B cell (primary cell): ENCODE results near the gene P2RX3. TPM values are rescaled to one million over a fixed set of nuclear protein-coding genes. Genes with fewer than 3 reads are reported as not detected.

Source experiments
- ATAC-seq: fragments of 200-7000 bp; cut with Tn5 transposase; one replicate; pipeline ENCODE4 v1.10.0; 2021; ENCODE audit warnings: low read depth, mild to moderate bottlenecking, moderate number of reproducible peaks, moderate library complexity
- CTCF ChIA-PET: fragments of 350-600 bp; sonication (Branson Sonifier 250); formaldehyde crosslinking; loops from one replicate; lab custom pipeline; 2021; ENCODE audit warnings: antibody characterized with exemption, inconsistent platforms; lab: Charles Lee
- POLR2A ChIA-PET: fragments of 350-600 bp; sonication (Branson Sonifier 250); formaldehyde crosslinking; loops from one replicate; lab custom pipeline; 2021; ENCODE audit warnings: antibody characterized with exemption; lab: Charles Lee
- DNase-seq: peaks from one replicate; pipeline ENCODE4 v3.0.0; 2013
- H2AFZ ChIP-seq: 2 replicates; pipeline ENCODE4 v1.6.1; 2012; ENCODE audit warnings: mild to moderate bottlenecking, low read depth, low read length; ENCODE audit not compliant: insufficient read depth, poor library complexity, severe bottlenecking
- H3K27ac ChIP-seq, 2 donors: 1 replicate in 1 of 2; 2 replicates in 1 of 2; pipeline ENCODE4 v1.5.1; 2012 to 2013; ENCODE audit warnings: low read length in 2 of 2, mild to moderate bottlenecking in 2 of 2, moderate library complexity in 1 of 2
- H3K27me3 ChIP-seq, 4 experiments: fragments of 200-600 bp in 1 of 4; sonication (generic) in 1 of 4; replicated peaks in 1 of 4; 1 replicate in 2 of 4; 2 replicates in 2 of 4; pipeline versions ENCODE4 v1.6.1 to v1.7.0; 2013 to 2016; ENCODE audit warnings: low read length in 3 of 4, mild to moderate bottlenecking in 2 of 4, mixed read lengths in 1 of 4, moderate library complexity in 1 of 4; ENCODE audit not compliant: insufficient read depth in 4 of 4, control insufficient read depth in 3 of 4; ENCODE audit errors: control extremely low read depth in 1 of 4
- H3K36me3 ChIP-seq, 2 experiments: replicated peaks in 1 of 2; 1 replicate in 1 of 2; 2 replicates in 1 of 2; pipeline versions ENCODE4 v1.6.1 to v1.7.1; 2013; ENCODE audit warnings: low read length in 1 of 2; ENCODE audit not compliant: insufficient read depth in 2 of 2, control insufficient read depth in 1 of 2; ENCODE audit errors: control extremely low read depth in 1 of 2, extremely low read depth in 1 of 2
- H3K4me1 ChIP-seq, 2 donors: fragments of 200-600 bp in 1 of 2; sonication (generic) in 1 of 2; 1 replicate in 1 of 2; 2 replicates in 1 of 2; pipeline versions ENCODE4 v1.5.1 to v1.6.1; 2013 to 2017; ENCODE audit warnings: low read length in 2 of 2; ENCODE audit not compliant: control insufficient read depth in 2 of 2, insufficient read depth in 2 of 2
- H3K4me2 ChIP-seq: replicated peaks from 2 replicates; pipeline ENCODE3; 2012; ENCODE audit warnings: mild to moderate bottlenecking, low read depth, low read length; ENCODE audit not compliant: poor library complexity, severe bottlenecking
- H3K4me3 ChIP-seq, 5 experiments: fragments of 200-600 bp in 1 of 5; sonication (generic) in 1 of 5; 1 replicate in 3 of 5; 2 replicates in 2 of 5; pipeline versions ENCODE4 v1.5.1 to v1.7.0; 2011 to 2016; ENCODE audit warnings: low read length in 4 of 5, mild to moderate bottlenecking in 4 of 5, low read depth in 2 of 5, control low read depth in 1 of 5, moderate library complexity in 1 of 5; ENCODE audit not compliant: insufficient read depth in 1 of 5; ENCODE audit errors: control extremely low read depth in 1 of 5, extremely low read depth in 1 of 5
- H3K79me2 ChIP-seq: fragments of 200-600 bp; sonication (generic); one replicate; pipeline ENCODE4 v1.6.0; 2016; ENCODE audit warnings: low read length; ENCODE audit not compliant: control insufficient read depth, insufficient read depth
- H3K9ac ChIP-seq: fragments of 200-600 bp; sonication (generic); 2 replicates; pipeline ENCODE4 v1.6.1; 2017; ENCODE audit warnings: mild to moderate bottlenecking, low read length, moderate library complexity
- H3K9me3 ChIP-seq, 3 donors: one replicate each; pipeline versions ENCODE4 v1.6.1 to v1.7.1; 2013; ENCODE audit warnings: low read length in 2 of 3; ENCODE audit not compliant: control insufficient read depth in 2 of 3, insufficient read depth in 1 of 3; ENCODE audit errors: control extremely low read depth in 1 of 3
- H4K20me1 ChIP-seq: 2 replicates; pipeline ENCODE4 v1.6.0; 2012; ENCODE audit warnings: mild to moderate bottlenecking, low read length; ENCODE audit not compliant: insufficient read depth, control insufficient read depth, poor library complexity, severe bottlenecking
- H3K27ac Mint-ChIP-seq: one replicate; pipeline ENCODE4 v1.8.0; 2021; ENCODE audit warnings: mixed read lengths
- H3K27me3 Mint-ChIP-seq: one replicate; pipeline ENCODE4 v1.8.0; 2021; ENCODE audit warnings: mixed read lengths
- H3K4me1 Mint-ChIP-seq: one replicate; pipeline ENCODE4 v1.8.0; 2021; ENCODE audit warnings: mixed read lengths
- H3K4me3 Mint-ChIP-seq: one replicate; pipeline ENCODE4 v1.8.0; 2021; ENCODE audit warnings: mixed read lengths
- H3K9me3 Mint-ChIP-seq: one replicate; pipeline ENCODE4 v1.8.0; 2022; ENCODE audit warnings: mixed read lengths; ENCODE audit not compliant: insufficient read depth
- CTCF ChIP-seq: fragments of 200-600 bp; IDR thresholded peaks from one replicate; pipeline ENCODE4 v1.8.0; 2022; ENCODE audit warnings: antibody characterized with exemption, mild to moderate bottlenecking
- EZH2 ChIP-seq: IDR thresholded peaks from 2 replicates; pipeline ENCODE4 v1.6.1; 2012; ENCODE audit warnings: borderline replicate concordance, low read depth, mild to moderate bottlenecking, moderate library complexity, low read length; ENCODE audit not compliant: insufficient read depth, poor library complexity, severe bottlenecking
- WGBS: methylation state at CpG from one replicate; pipeline ENCODE4 v1.1.5; 2013; ENCODE audit warnings: missing lambda C conversion rate; ENCODE audit not compliant: insufficient coverage; 5-methylcytosine and 5-hydroxymethylcytosine counted together
- intact Hi-C: fragments of 100-400 bp; cut with micrococcal nuclease; formaldehyde crosslinking; loops from one replicate; pipeline ENCODE4 v1.10.0; 2022
- polyA plus RNA-seq: library from polyadenylated mRNA; depleted of rRNA; stranded (reverse); fragments of >200 nt; gene quantifications from 2 replicates; pipeline ENCODE4 v1.2.3, GENCODE V29; 2012
- total RNA-seq, 2 donors: library from RNA; stranded (reverse); fragments of 120-200 nt in 1 of 2; gene quantifications; 1 replicate in 1 of 2; 2 replicates in 1 of 2; pipeline versions ENCODE4 v1.2.3 to v1.2.4, GENCODE V29; 2013 to 2022

P2RX3 gene
- total and polyA plus RNA-seq, 2 donors (not counting 1 experiment from before 2014, with no cell fraction given) = not detected

GRCh38 chr11:57397394-57397990, 59.3 kb downstream of the P2RX3 start:
- H3K27me3 ChIP-seq = no peaks in the 10 kb centered on the region
- intact Hi-C loops = no loop called here
- ChIA-PET CTCF (interaction anchor here (1.4 kb wide), 1 partner anchor 52 kb away, joined by 3 read pairs; no protein-coding TSS in a partner anchor), POLR2A (interaction anchor here (0.6 kb wide), 1 partner anchor 95 kb away, joined by 15 read pairs; no protein-coding TSS in a partner anchor)
- H2AFZ ChIP-seq = no peak overlapping the region
- H3K4me2 ChIP-seq = no peak overlapping the region
- no peak overlapping the region for H3K4me3 Mint-ChIP-seq
- H3K9me3 Mint-ChIP-seq = no peaks in the 10 kb centered on the region
- no peak overlapping the region for H3K4me3 ChIP-seq
- no peak overlapping the region for H3K9ac ChIP-seq
- no peaks in the 10 kb centered on the region for H3K79me2 ChIP-seq
- ATAC-seq (no peak), DNase-seq (no peak)
- no peaks in the 10 kb centered on the region for H3K27me3 Mint-ChIP-seq
- no peak overlapping the region for H3K27ac ChIP-seq
- TF ChIP-seq EZH2 (no peak), CTCF (no peak)
- no peaks in the 10 kb centered on the region for H3K4me1 Mint-ChIP-seq
- H4K20me1 ChIP-seq = no peaks in the 10 kb centered on the region
- no peak overlapping the region for H3K27ac Mint-ChIP-seq
- no peaks in the 10 kb centered on the region for H3K9me3 ChIP-seq
- no peaks in the 10 kb centered on the region for H3K36me3 ChIP-seq
- no peaks in the 10 kb centered on the region for H3K4me1 ChIP-seq
- 78% methylated on average over 3 of the region's 4 CpGs for WGBS

GRCh38 chr11:57399221-57399620, 61.1 kb downstream of the P2RX3 start:
- no peak overlapping the region for H3K4me3 ChIP-seq
- no peak for ATAC-seq
- H2AFZ ChIP-seq = no peak overlapping the region
- no peaks in the 10 kb centered on the region for H3K79me2 ChIP-seq
- H3K4me1 ChIP-seq = no peaks in the 10 kb centered on the region
- H4K20me1 ChIP-seq = no peaks in the 10 kb centered on the region
- TF ChIP-seq CTCF = no peak
- no peak for TF ChIP-seq EZH2
- DNase-seq = no peak
- WGBS = no CpG with 5 or more reads among the region's 5 CpGs
- peaks cover 0 to 3% (median 0%) of the 10 kb centered on the region in 3 donors for H3K9me3 ChIP-seq
- peaks cover 4% of the 10 kb centered on the region for H3K4me1 Mint-ChIP-seq
- H3K4me2 ChIP-seq = no peak overlapping the region
- intact Hi-C loops = no loop called here
- ChIA-PET POLR2A (no interaction called here), CTCF (no interaction called here)
- no peak overlapping the region for H3K4me3 Mint-ChIP-seq
- no peak overlapping the region for H3K9ac ChIP-seq
- no peaks in the 10 kb centered on the region for H3K27me3 Mint-ChIP-seq
- no peaks in the 10 kb centered on the region for H3K36me3 ChIP-seq
- no peaks in the 10 kb centered on the region for H3K27me3 ChIP-seq
- H3K9me3 Mint-ChIP-seq = no peaks in the 10 kb centered on the region
- no peak overlapping the region for H3K27ac ChIP-seq
- no peak overlapping the region for H3K27ac Mint-ChIP-seq
